Liver (tissue), 3 donors: Measurements from ENCODE around the gene ATP2C2.

Source experiments
- TAF1 ChIP-seq: conservative IDR thresholded peaks from 2 replicates; pipeline ENCODE4 v1.6.1; 2016; ENCODE audit warnings: antibody characterized with exemption, mild to moderate bottlenecking
- TF ChIP-seq, protein P1 (sequence below): fragments of 150-350 bp; IDR thresholded peaks from 2 replicates; pipeline ENCODE4 v1.5.1; 2017; ENCODE audit warnings: improper control_type of control experiment, low read depth, low read length; ENCODE audit not compliant: missing input control
- TF ChIP-seq, protein P2 (sequence below): IDR thresholded peaks from 2 replicates; pipeline ENCODE4 v1.6.1; 2016; ENCODE audit warnings: antibody characterized with exemption
- donor health status: healthy.
- donor health status: healthy.

DNA sequence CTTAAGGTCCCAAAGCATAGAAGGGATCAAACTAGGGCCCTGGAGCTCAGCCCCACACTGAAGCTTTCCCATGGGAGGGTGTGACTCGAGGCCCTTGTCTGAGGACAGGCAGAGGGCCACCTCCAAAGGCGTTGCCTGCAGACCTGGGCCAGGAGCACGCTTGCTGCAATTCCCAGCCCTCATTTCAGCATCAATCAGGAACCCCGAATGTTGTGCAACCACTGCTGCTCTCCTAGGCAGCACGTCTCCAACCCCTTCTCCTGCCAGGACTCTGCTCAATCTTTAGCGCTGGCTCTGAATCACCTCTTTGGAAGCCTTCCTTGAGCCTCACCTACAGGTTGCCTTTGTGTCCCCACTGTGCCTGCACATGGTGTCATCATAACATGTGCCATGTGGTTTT lies 14.0 kb upstream of the ATP2C2 start:
- no peak for TF ChIP-seq TAF1
- TF ChIP-seq, protein P1, sequence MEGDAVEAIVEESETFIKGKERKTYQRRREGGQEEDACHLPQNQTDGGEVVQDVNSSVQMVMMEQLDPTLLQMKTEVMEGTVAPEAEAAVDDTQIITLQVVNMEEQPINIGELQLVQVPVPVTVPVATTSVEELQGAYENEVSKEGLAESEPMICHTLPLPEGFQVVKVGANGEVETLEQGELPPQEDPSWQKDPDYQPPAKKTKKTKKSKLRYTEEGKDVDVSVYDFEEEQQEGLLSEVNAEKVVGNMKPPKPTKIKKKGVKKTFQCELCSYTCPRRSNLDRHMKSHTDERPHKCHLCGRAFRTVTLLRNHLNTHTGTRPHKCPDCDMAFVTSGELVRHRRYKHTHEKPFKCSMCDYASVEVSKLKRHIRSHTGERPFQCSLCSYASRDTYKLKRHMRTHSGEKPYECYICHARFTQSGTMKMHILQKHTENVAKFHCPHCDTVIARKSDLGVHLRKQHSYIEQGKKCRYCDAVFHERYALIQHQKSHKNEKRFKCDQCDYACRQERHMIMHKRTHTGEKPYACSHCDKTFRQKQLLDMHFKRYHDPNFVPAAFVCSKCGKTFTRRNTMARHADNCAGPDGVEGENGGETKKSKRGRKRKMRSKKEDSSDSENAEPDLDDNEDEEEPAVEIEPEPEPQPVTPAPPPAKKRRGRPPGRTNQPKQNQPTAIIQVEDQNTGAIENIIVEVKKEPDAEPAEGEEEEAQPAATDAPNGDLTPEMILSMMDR = no peak
- TF ChIP-seq, protein P2, sequence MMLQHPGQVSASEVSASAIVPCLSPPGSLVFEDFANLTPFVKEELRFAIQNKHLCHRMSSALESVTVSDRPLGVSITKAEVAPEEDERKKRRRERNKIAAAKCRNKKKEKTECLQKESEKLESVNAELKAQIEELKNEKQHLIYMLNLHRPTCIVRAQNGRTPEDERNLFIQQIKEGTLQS = no peak
